ENCODE measurements around the gene RANBP3. TPM values are rescaled to one million over a fixed set of nuclear protein-coding genes. Genes with fewer than 3 reads are reported as not detected.

Gene RANBP3
- total RNA-seq, 1 experiment from 2014 or later: 62.4 TPM

- peaks cover 0 to 19% of the 10 kb centered on the region in 2 experiments; a peak in 2 of 4 replicates for H3K4me1 ChIP-seq (ENCODE audit: control insufficient read depth in 1 of 2, insufficient read depth in 2 of 2, low read length in 2 of 2)
- ChIA-PET POLR2A (interaction anchor here (1.1 kb wide), 1 partner anchor 157 kb away, joined by 3 read pairs; no protein-coding TSS in a partner anchor), CTCF (interaction anchor here (1.3 to 1.9 kb wide), 2 partner anchors 38 to 141 kb away, joined by 5 to 6 read pairs; no protein-coding TSS in a partner anchor), RAD21 (ENCODE audit: low non-redundant PET in 1 of 2, low total read pairs in 2 of 2, uncharacterized antibody in 2 of 2, unreplicated experiment in 2 of 2) (no interaction called here)
- intact Hi-C loops (cut with micrococcal nuclease): no loop called here
- H2AFZ ChIP-seq (ENCODE audit: low read depth, low read length, poor library complexity, severe bottlenecking): no peak overlapping the region
- no peak overlapping the region for H3K4me3 ChIP-seq (replicated peaks in 1 of 2; ENCODE audit: low read depth in 1 of 2, low read length in 2 of 2)
- no peak overlapping the region for H3K27ac ChIP-seq (ENCODE audit: low read depth, low read length)
- no peak for DNase-seq (ENCODE audit: low read depth, low spot score)
- no peaks in the 10 kb centered on the region for H3K27me3 ChIP-seq (ENCODE audit: insufficient read depth, low read length)
- H3K79me2 ChIP-seq (ENCODE audit: insufficient read depth, low read length): 0 out of 2 replicates have a peak, but pooled peaks cover under 1% of the 10 kb centered on the region
- H3K36me3 ChIP-seq (ENCODE audit: control insufficient read depth in 1 of 2, insufficient read depth in 2 of 2, low read length in 2 of 2): no peaks in the 10 kb centered on the region
- H3K9ac ChIP-seq (ENCODE audit: low read length): no peak overlapping the region
- ATAC-seq: no peak
- BruUV-seq (replicated peaks): no TSS peak
- no peak overlapping the region for H3K4me2 ChIP-seq (ENCODE audit: low read length)
- no peaks in the 10 kb centered on the region for H3K9me3 ChIP-seq (ENCODE audit: control insufficient read depth in 1 of 2, insufficient read depth in 1 of 2, low read depth in 1 of 2, low read length in 2 of 2)
- no peaks in the 10 kb centered on the region for H3K9me2 ChIP-seq (ENCODE audit: insufficient read depth)
- H4K20me1 ChIP-seq (ENCODE audit: insufficient read depth): no peaks in the 10 kb centered on the region
- no peak for TF ChIP-seq EGR1 (IDR thresholded peaks at IDR 0.05; ENCODE audit: low read depth)
- no peak for TF ChIP-seq ATF3 (IDR thresholded peaks at IDR 0.05)
- TF ChIP-seq CEBPB (IDR thresholded peaks at IDR 0.05; ENCODE audit: low read depth): no peak
- no peak for TF ChIP-seq MAX (IDR thresholded peaks at IDR 0.05)
- no peak for TF ChIP-seq RAD21 (IDR thresholded peaks at IDR 0.05; ENCODE audit: low read depth)
- TF ChIP-seq TCF7L2 (IDR thresholded peaks at IDR 0.05; ENCODE audit: borderline replicate concordance, extremely low read depth, insufficient read depth, insufficient read length): no peak
- TF ChIP-seq EZH2phosphoT487 (IDR thresholded peaks at IDR 0.05; ENCODE audit: borderline replicate concordance): no peak
- TF ChIP-seq CBX3 (IDR thresholded peaks at IDR 0.05; ENCODE audit: low read depth): no peak
- no peak for TF ChIP-seq YY1 (IDR thresholded peaks at IDR 0.05; ENCODE audit: extremely low read depth, insufficient replicate concordance, low read depth, low read length)
- no peak for TF ChIP-seq SRF (IDR thresholded peaks at IDR 0.05; ENCODE audit: low read depth)
- no peak for TF ChIP-seq POLR2AphosphoS5 (IDR thresholded peaks at IDR 0.05; ENCODE audit: low read depth, low read length)
- no peak for TF ChIP-seq FOSL1 (IDR thresholded peaks at IDR 0.05; ENCODE audit: low read depth)
- no peak for TF ChIP-seq CTCF (IDR thresholded peaks at IDR 0.05 in 2 of 3, conservative IDR thresholded peaks at IDR 0.05 in 1 of 3; ENCODE audit: borderline replicate concordance in 1 of 3, insufficient read depth in 1 of 3, low read depth in 2 of 3, low read length in 2 of 3)
- no peak for TF ChIP-seq REST (IDR thresholded peaks at IDR 0.05; ENCODE audit: low read depth)
- TF ChIP-seq SP1 (IDR thresholded peaks at IDR 0.05; ENCODE audit: low read depth): no peak
- TF ChIP-seq ZNF274 (IDR thresholded peaks at IDR 0.05; ENCODE audit: low read depth, low read length): no peak
- TF ChIP-seq SIN3A (IDR thresholded peaks at IDR 0.05; ENCODE audit: low read depth): no peak
- no peak for TF ChIP-seq EZH2 (IDR thresholded peaks at IDR 0.05)
- TF ChIP-seq ZBTB33 (IDR thresholded peaks at IDR 0.05; ENCODE audit: extremely low read depth, insufficient replicate concordance, low read length): no peak
Measured at GRCh38 chr19:5985098-5985783, 7.3 kb upstream of the RANBP3 start.

Measured in HCT116 (cell line).